Liver (tissue), 3 donors: ENCODE data around the gene LY86.

ENCODE experiments used
- RAD21 ChIP-seq, 2 donors: IDR thresholded peaks; 2 replicates each; pipeline ENCODE4 v1.6.1; 2016; ENCODE audit warnings: antibody characterized with exemption in 2 of 2, mild to moderate bottlenecking in 2 of 2
- RXRA ChIP-seq, 2 donors: IDR thresholded peaks; 2 replicates each; pipeline ENCODE4 v1.6.1; 2017 to 2018; ENCODE audit warnings: antibody characterized with exemption in 2 of 2, mild to moderate bottlenecking in 1 of 2
- SP1 ChIP-seq: IDR thresholded peaks from 2 replicates; pipeline ENCODE4 v1.6.1; 2018; ENCODE audit warnings: antibody characterized with exemption, mild to moderate bottlenecking
- TF ChIP-seq, protein P1 (sequence below): fragments of 150-350 bp; IDR thresholded peaks from 2 replicates; pipeline ENCODE4 v1.5.1; 2017; ENCODE audit warnings: improper control_type of control experiment, low read depth, low read length; ENCODE audit not compliant: missing input control
- TF ChIP-seq, protein P2 (sequence below): IDR thresholded peaks from 2 replicates; pipeline ENCODE4 v1.6.1; 2016; ENCODE audit warnings: antibody characterized with exemption
- TF ChIP-seq, protein P3 (sequence below): IDR thresholded peaks from 2 replicates; pipeline ENCODE4 v1.6.1; 2016; ENCODE audit warnings: antibody characterized with exemption
- donor health status: healthy.
- donor health status: healthy.

DNA sequence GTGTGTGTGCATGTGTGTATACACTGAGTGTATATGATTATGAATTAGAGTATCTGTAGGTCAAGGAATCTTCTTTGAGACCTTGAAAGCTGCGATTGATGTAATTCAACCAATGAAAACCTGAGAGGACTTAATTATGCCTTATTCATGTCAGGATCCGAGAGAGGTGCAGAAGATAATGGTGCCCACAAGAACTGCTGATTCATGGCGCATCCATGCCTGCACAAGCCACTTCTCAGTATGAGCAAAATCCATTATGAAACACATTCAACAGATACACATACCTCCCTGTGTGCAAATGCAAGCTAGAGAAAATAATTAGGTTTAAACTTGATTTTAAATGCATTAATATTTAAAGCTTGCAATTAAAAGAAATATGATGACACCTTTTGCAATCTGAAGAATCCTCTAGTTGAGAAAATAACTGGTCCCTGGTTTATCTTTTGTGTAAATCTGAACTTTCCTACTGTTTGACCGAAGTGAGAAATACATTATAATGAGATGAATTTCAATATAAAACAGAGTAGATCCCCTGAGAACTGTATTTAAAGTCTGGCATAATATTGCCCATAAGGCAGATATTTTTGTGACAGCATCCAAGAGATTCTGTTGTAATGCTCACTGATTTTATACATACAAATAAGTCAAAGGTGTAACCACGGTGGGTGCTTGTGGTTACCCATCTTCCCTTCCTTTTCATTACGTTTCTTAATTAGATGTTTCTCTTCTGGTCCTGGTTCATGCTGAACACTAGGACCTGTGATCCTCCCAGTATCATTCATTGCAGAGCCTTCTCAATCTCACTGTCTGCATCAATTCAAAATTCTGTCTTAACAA lies 45.6 kb downstream of the LY86 start:
- TF ChIP-seq, protein P1, sequence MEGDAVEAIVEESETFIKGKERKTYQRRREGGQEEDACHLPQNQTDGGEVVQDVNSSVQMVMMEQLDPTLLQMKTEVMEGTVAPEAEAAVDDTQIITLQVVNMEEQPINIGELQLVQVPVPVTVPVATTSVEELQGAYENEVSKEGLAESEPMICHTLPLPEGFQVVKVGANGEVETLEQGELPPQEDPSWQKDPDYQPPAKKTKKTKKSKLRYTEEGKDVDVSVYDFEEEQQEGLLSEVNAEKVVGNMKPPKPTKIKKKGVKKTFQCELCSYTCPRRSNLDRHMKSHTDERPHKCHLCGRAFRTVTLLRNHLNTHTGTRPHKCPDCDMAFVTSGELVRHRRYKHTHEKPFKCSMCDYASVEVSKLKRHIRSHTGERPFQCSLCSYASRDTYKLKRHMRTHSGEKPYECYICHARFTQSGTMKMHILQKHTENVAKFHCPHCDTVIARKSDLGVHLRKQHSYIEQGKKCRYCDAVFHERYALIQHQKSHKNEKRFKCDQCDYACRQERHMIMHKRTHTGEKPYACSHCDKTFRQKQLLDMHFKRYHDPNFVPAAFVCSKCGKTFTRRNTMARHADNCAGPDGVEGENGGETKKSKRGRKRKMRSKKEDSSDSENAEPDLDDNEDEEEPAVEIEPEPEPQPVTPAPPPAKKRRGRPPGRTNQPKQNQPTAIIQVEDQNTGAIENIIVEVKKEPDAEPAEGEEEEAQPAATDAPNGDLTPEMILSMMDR: no peak
- TF ChIP-seq RAD21 (IDR thresholded peaks at IDR 0.05): no peak
- no peak for TF ChIP-seq RXRA (IDR thresholded peaks at IDR 0.05)
- TF ChIP-seq, protein P2, sequence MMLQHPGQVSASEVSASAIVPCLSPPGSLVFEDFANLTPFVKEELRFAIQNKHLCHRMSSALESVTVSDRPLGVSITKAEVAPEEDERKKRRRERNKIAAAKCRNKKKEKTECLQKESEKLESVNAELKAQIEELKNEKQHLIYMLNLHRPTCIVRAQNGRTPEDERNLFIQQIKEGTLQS: no peak
- TF ChIP-seq, protein P3, sequence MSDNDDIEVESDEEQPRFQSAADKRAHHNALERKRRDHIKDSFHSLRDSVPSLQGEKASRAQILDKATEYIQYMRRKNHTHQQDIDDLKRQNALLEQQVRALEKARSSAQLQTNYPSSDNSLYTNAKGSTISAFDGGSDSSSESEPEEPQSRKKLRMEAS: no peak
- no peak for TF ChIP-seq SP1
